Gastroesophageal sphincter (tissue), 4 donors: ENCODE results near the gene NEDD4L. TPM values are rescaled to one million over a fixed set of nuclear protein-coding genes. Genes with fewer than 3 reads are reported as not detected.

Experiments
- ATAC-seq: fragments of 150-250 bp; one replicate; pipeline ENCODE4 v1.9.1; 2016; ENCODE audit warnings: mild to moderate bottlenecking, moderate library complexity
- H3K27ac ChIP-seq, 4 donors: fragments of 200-600 bp; sonication (generic) in 3 of 4; 1 replicate in 3 of 4; 2 replicates in 1 of 4; pipeline ENCODE4 v1.5.1; 2016 to 2019
- H3K27me3 ChIP-seq: fragments of 200-600 bp; sonication (generic); one replicate; pipeline ENCODE4 v1.5.1; 2019
- H3K36me3 ChIP-seq, 2 donors: fragments of 200-600 bp; sonication (generic); one replicate each; pipeline ENCODE4 v1.5.1; 2019; ENCODE audit warnings: control low read depth in 1 of 2
- H3K4me1 ChIP-seq, 3 donors: fragments of 200-600 bp; sonication (generic); 1 replicate in 2 of 3; 2 replicates in 1 of 3; pipeline ENCODE4 v1.5.1; 2016 to 2019; ENCODE audit warnings: control low read depth in 2 of 3
- H3K4me3 ChIP-seq, 2 donors: fragments of 200-600 bp; sonication (generic); one replicate each; pipeline ENCODE4 v1.5.1; 2019; ENCODE audit warnings: mild to moderate bottlenecking in 1 of 2, moderate library complexity in 1 of 2
- H3K9me3 ChIP-seq, 3 donors: fragments of 200-600 bp; sonication (generic); one replicate each; pipeline ENCODE4 v1.5.1; 2017 to 2019; ENCODE audit warnings: control low read depth in 2 of 3
- CTCF ChIP-seq, 4 experiments: fragments of 200-600 bp in 2 of 4; fragments of 450-650 bp in 2 of 4; sonication (generic) in 1 of 4; IDR thresholded peaks; one replicate each; pipeline ENCODE4 v1.5.1; 2017 to 2019; ENCODE audit warnings: antibody characterized with exemption in 4 of 4, mild to moderate bottlenecking in 2 of 4, moderate library complexity in 2 of 4
- EP300 ChIP-seq: sonication (generic); formaldehyde crosslinking; IDR thresholded peaks from one replicate; pipeline ENCODE4 v1.6.1; 2017; ENCODE audit warnings: antibody characterized with exemption, mild to moderate bottlenecking
- POLR2A ChIP-seq, 2 donors: fragments of 450-650 bp; IDR thresholded peaks; one replicate each; pipeline ENCODE4 v1.6.1; 2017; ENCODE audit warnings: antibody characterized with exemption in 2 of 2, mild to moderate bottlenecking in 2 of 2, moderate library complexity in 1 of 2
- POLR2AphosphoS5 ChIP-seq: sonication (generic); formaldehyde crosslinking; IDR thresholded peaks from one replicate; pipeline ENCODE4 v1.6.1; 2017; ENCODE audit warnings: antibody characterized with exemption
- WGBS, 2 donors: methylation state at CpG; one replicate each; pipeline ENCODE4 v1.1.5; 2018; ENCODE audit warnings: low coverage in 1 of 2; 5-methylcytosine and 5-hydroxymethylcytosine counted together
- total RNA-seq, 4 donors: library from RNA; depleted of rRNA; stranded (reverse); fragments of >200 nt; gene quantifications; one replicate each; pipeline ENCODE4 v1.1.0, GENCODE V29; 2016

NEDD4L gene
- total RNA-seq, 4 donors from 2014 or later = 37.0 to 50.9 (median 43.0) TPM

GRCh38 chr18:58196881-58197872 lies 153.2 kb downstream of the NEDD4L start:
- Histone ChIP-seq H3K27me3 (no peaks in the 10 kb centered on the region), H3K4me3 (peak overlapping the region in 1 of 2 donors; percentile 51), H3K27ac (peak overlapping the region; percentile 57 to 80 (median 72)), H3K9me3 (no peaks in the 10 kb centered on the region), H3K4me1 (peaks cover 0 to 39% (median 0%) of the 10 kb centered on the region in 3 donors), H3K36me3 (no peaks in the 10 kb centered on the region)
- TF ChIP-seq POLR2A (IDR thresholded peaks at IDR 0.05) = no peak
- no peak for TF ChIP-seq EP300
- no peak for TF ChIP-seq CTCF (IDR thresholded peaks at IDR 0.05)
- TF ChIP-seq POLR2AphosphoS5 = peak; percentile 12
- peak; percentile 54 for ATAC-seq
- WGBS, 2 donors = 69 to 85% methylated on average over 12 to 13 of the region's 19 CpGs

DNA sequence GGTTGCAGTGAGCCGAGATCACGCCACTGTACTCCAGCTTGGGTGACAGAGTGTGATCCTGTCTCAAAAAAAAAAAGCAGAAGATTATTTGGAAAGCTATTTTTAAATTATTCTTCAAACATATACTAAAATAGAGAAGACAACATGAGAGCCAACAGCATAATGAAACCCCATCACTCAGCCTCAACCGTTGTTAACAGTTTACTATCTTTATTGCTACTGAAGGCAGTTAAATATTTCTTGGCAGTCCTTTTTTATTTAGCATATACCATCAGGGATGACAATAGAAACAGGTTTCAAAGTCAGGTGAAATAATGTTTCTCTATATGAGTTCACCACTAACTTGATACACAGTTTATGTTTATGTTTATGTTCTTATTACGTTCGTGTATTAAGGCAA lies 157.2 kb downstream of the NEDD4L start:
- TF ChIP-seq POLR2AphosphoS5 (no peak), EP300 (no peak), CTCF (IDR thresholded peaks at IDR 0.05) (no peak), POLR2A (IDR thresholded peaks at IDR 0.05) (no peak)
- no peak for ATAC-seq
- peaks cover 0 to 33% (median 0%) of the 10 kb centered on the region in 3 donors for H3K4me1 ChIP-seq
- H3K27ac ChIP-seq = peak overlapping the region in 3 of 4 donors; percentile 61 to 80 (median 68)
- 63 to 71% methylated on average over 5 of the region's 5 CpGs for WGBS, 2 donors
- no peaks in the 10 kb centered on the region for H3K36me3 ChIP-seq
- H3K4me3 ChIP-seq = no peak overlapping the region
- no peaks in the 10 kb centered on the region for H3K9me3 ChIP-seq
- H3K27me3 ChIP-seq = no peaks in the 10 kb centered on the region

- no peak for TF ChIP-seq POLR2A (IDR thresholded peaks at IDR 0.05)
- TF ChIP-seq POLR2AphosphoS5 = peak; percentile 47
- Histone ChIP-seq H3K27ac (peak overlapping the region; percentile 31 to 80 (median 64)), H3K4me3 (no peak overlapping the region), H3K9me3 (no peaks in the 10 kb centered on the region), H3K27me3 (no peaks in the 10 kb centered on the region), H3K36me3 (no peaks in the 10 kb centered on the region), H3K4me1 (peaks cover 0 to 40% (median 0%) of the 10 kb centered on the region in 3 donors)
- WGBS, 2 donors = 72 to 77% methylated on average over 8 to 10 of the region's 11 CpGs
- ATAC-seq = peak; percentile 29
Observed at GRCh38 chr18:58201733-58202730, 158.0 kb downstream of the NEDD4L start.

- ATAC-seq = no peak
- WGBS, 2 donors = 36 to 42% methylated on average over 3 of the region's 3 CpGs
- no peak for TF ChIP-seq POLR2AphosphoS5
- TF ChIP-seq POLR2A (IDR thresholded peaks at IDR 0.05) = no peak
- TF ChIP-seq CTCF (IDR thresholded peaks at IDR 0.05) = no peak
- TF ChIP-seq EP300 = no peak
Observed at GRCh38 chr18:58204776-58205442, 160.9 kb downstream of the NEDD4L start.

More at GRCh38 chr18:58204776-58205442, 160.9 kb downstream of the NEDD4L start:
- Histone ChIP-seq H3K4me3 (no peak overlapping the region), H3K9me3 (no peaks in the 10 kb centered on the region), H3K27me3 (no peaks in the 10 kb centered on the region), H3K27ac (peak overlapping the region; percentile 29 to 68 (median 56)), H3K36me3 (no peaks in the 10 kb centered on the region), H3K4me1 (peaks cover 2 to 58% (median 7%) of the 10 kb centered on the region in 3 donors)
